HCT116 (cell line): ENCODE data around the gene HCRTR1. TPM values are rescaled to one million over a fixed set of nuclear protein-coding genes. Genes with fewer than 3 reads are reported as not detected.

Source experiments
- ATAC-seq: fragments of 200-7000 bp; cut with Tn5 transposase; 2 replicates; pipeline ENCODE4 v1.9.1; 2020; ENCODE audit warnings: mild to moderate bottlenecking, moderate library complexity
- BruUV-seq: library from RNA; stranded (reverse); fragments of 400-500 nt; replicated peaks from 2 replicates; lab custom pipeline; 2021; lab: Mats Ljungman, UMichigan
- CTCF ChIA-PET: fragments of 300-600 bp; sonication (Branson Sonifier 250); formaldehyde crosslinking; loops from one replicate; lab custom pipeline; 2021; ENCODE audit warnings: antibody characterized with exemption; lab: Charles Lee
- POLR2A ChIA-PET: fragments of 300-600, 350-600 bp; sonication (Branson Sonifier 250); formaldehyde crosslinking; loops from one replicate; lab custom pipeline; 2021; ENCODE audit warnings: antibody characterized with exemption; lab: Charles Lee
- RAD21 ChIA-PET, 2 experiments: fragments of 300-600 bp; sonication (Branson Sonifier 250); formaldehyde crosslinking; loops; one replicate each; lab custom pipeline; 2023; ENCODE audit warnings: low total read pairs in 2 of 2; ENCODE audit not compliant: uncharacterized antibody in 2 of 2, unreplicated experiment in 2 of 2, low non-redundant PET in 1 of 2; lab: Charles Lee
- DNase-seq: peaks from one replicate; pipeline ENCODE4 v3.0.0-alpha.2; 2010; ENCODE audit warnings: low read depth, low spot score
- H2AFZ ChIP-seq: fragments of 200-600 bp; shearing (Covaris generic), sonication (generic); 2 replicates; pipeline ENCODE4 v1.6.1; 2017; ENCODE audit warnings: low read depth, mixed run types, mixed read lengths, antibody characterized with exemption, low read length; ENCODE audit not compliant: poor library complexity, severe bottlenecking
- H3K27ac ChIP-seq: 2 replicates; pipeline ENCODE4 v1.5.1; 2012; ENCODE audit warnings: low read depth, low read length
- H3K27me3 ChIP-seq: fragments of 200-600 bp; sonication (generic); 2 replicates; pipeline ENCODE4 v1.6.1; 2016; ENCODE audit warnings: mixed run types, low read length, mixed read lengths; ENCODE audit not compliant: insufficient read depth
- H3K36me3 ChIP-seq, 2 experiments: fragments of 200-500 bp in 1 of 2; fragments of 200-600 bp in 1 of 2; sonication (Bioruptor generic) in 1 of 2; sonication (generic) in 1 of 2; 2 replicates each; pipeline versions ENCODE4 v1.5.1 to v1.6.1; 2014 to 2016; ENCODE audit warnings: low read length in 2 of 2, inconsistent platforms in 1 of 2, mixed read lengths in 1 of 2, mixed run types in 1 of 2; ENCODE audit not compliant: insufficient read depth in 2 of 2, control insufficient read depth in 1 of 2
- H3K4me1 ChIP-seq, 2 experiments: fragments of 200-600 bp in 1 of 2; sonication (generic) in 1 of 2; 2 replicates each; pipeline versions ENCODE4 v1.5.1 to v1.6.1; 2012 to 2017; ENCODE audit warnings: low read length in 2 of 2, inconsistent platforms in 1 of 2, mild to moderate bottlenecking in 1 of 2, mixed read lengths in 1 of 2, mixed run types in 1 of 2, moderate library complexity in 1 of 2; ENCODE audit not compliant: insufficient read depth in 2 of 2, control insufficient read depth in 1 of 2
- H3K4me2 ChIP-seq: fragments of 200-600 bp; sonication (generic); 2 replicates; pipeline ENCODE4 v1.6.1; 2017; ENCODE audit warnings: mixed run types, low read length, mixed read lengths
- H3K4me3 ChIP-seq, 2 experiments: fragments of 200-600 bp in 1 of 2; sonication (generic) in 1 of 2; replicated peaks in 1 of 2; 2 replicates each; pipeline ENCODE4 v1.5.1; 2011 to 2016; ENCODE audit warnings: low read length in 2 of 2, control low read depth in 1 of 2, low read depth in 1 of 2, mild to moderate bottlenecking in 1 of 2, mixed read lengths in 1 of 2, mixed run types in 1 of 2
- H3K79me2 ChIP-seq: fragments of 200-600 bp; sonication (generic); 2 replicates; pipeline ENCODE4 v1.6.1; 2017; ENCODE audit warnings: mild to moderate bottlenecking, mixed run types, low read length, moderate library complexity, mixed read lengths; ENCODE audit not compliant: insufficient read depth
- H3K9ac ChIP-seq: fragments of 200-600 bp; sonication (generic); 2 replicates; pipeline ENCODE4 v1.6.1; 2016; ENCODE audit warnings: low read length, mixed read lengths
- H3K9me2 ChIP-seq: fragments of 200-600 bp; sonication (generic), shearing (Covaris generic); 2 replicates; pipeline ENCODE4 v1.6.1; 2017; ENCODE audit warnings: mixed run types, mild to moderate bottlenecking, moderate library complexity; ENCODE audit not compliant: insufficient read depth
- H3K9me3 ChIP-seq, 2 experiments: fragments of 200-500 bp in 1 of 2; fragments of 200-600 bp in 1 of 2; sonication (Bioruptor generic) in 1 of 2; sonication (generic) in 1 of 2; 2 replicates each; pipeline ENCODE4 v1.6.1; 2014 to 2017; ENCODE audit warnings: low read length in 2 of 2, mixed read lengths in 2 of 2, inconsistent platforms in 1 of 2, low read depth in 1 of 2, mild to moderate bottlenecking in 1 of 2, mixed run types in 1 of 2, moderate library complexity in 1 of 2; ENCODE audit not compliant: control insufficient read depth in 1 of 2, insufficient read depth in 1 of 2
- H4K20me1 ChIP-seq: fragments of 200-600 bp; sonication (generic), shearing (Covaris generic); 2 replicates; pipeline ENCODE4 v1.6.1; 2017; ENCODE audit warnings: mixed run types, mild to moderate bottlenecking, moderate library complexity; ENCODE audit not compliant: insufficient read depth
- ATF3 ChIP-seq: IDR thresholded peaks from 2 replicates; pipeline ENCODE4 v1.6.1; 2012
- CTCF ChIP-seq, 3 experiments: fragments of 200-600 bp in 1 of 3; sonication (generic) in 1 of 3; IDR thresholded peaks in 2 of 3; conservative IDR thresholded peaks in 1 of 3; 2 replicates each; pipeline ENCODE4 v1.5.1; 2012 to 2017; ENCODE audit warnings: low read depth in 2 of 3, low read length in 2 of 3, antibody characterized with exemption in 1 of 3, borderline replicate concordance in 1 of 3, control low read depth in 1 of 3, mild to moderate bottlenecking in 1 of 3, mixed read lengths in 1 of 3, mixed run types in 1 of 3, moderate library complexity in 1 of 3; ENCODE audit not compliant: insufficient read depth in 1 of 3
- ELF1 ChIP-seq: IDR thresholded peaks from 2 replicates; pipeline ENCODE4 v1.6.1; 2012; ENCODE audit warnings: low read depth, borderline replicate concordance
- EZH2 ChIP-seq: fragments of 200-600 bp; sonication (generic); IDR thresholded peaks from 2 replicates; pipeline ENCODE4 v1.6.1; 2017; ENCODE audit warnings: antibody characterized with exemption, mixed run types
- EZH2phosphoT487 ChIP-seq: fragments of 200-600 bp; IDR thresholded peaks from 2 replicates; pipeline ENCODE4 v1.6.1; 2018; ENCODE audit warnings: antibody characterized with exemption, borderline replicate concordance
- FOSL1 ChIP-seq: IDR thresholded peaks from 2 replicates; pipeline ENCODE4 v1.6.1; 2012; ENCODE audit warnings: low read depth
- POLR2A ChIP-seq: IDR thresholded peaks from 2 replicates; pipeline ENCODE4 v1.7.0; 2011; ENCODE audit warnings: borderline replicate concordance; ENCODE audit not compliant: insufficient read depth, insufficient read length; ENCODE audit errors: extremely low read depth
- POLR2AphosphoS5 ChIP-seq: IDR thresholded peaks from 2 replicates; pipeline ENCODE4 v1.6.1; 2011; ENCODE audit warnings: mild to moderate bottlenecking, low read depth, low read length, moderate library complexity
- RAD21 ChIP-seq: IDR thresholded peaks from 2 replicates; pipeline ENCODE4 v1.6.1; 2012; ENCODE audit warnings: low read depth, mild to moderate bottlenecking
- REST ChIP-seq: IDR thresholded peaks from 2 replicates; pipeline ENCODE4 v1.6.1; 2012; ENCODE audit warnings: low read depth
- SIN3A ChIP-seq: IDR thresholded peaks from 2 replicates; pipeline ENCODE4 v1.6.1; 2012; ENCODE audit warnings: low read depth
- SP1 ChIP-seq: IDR thresholded peaks from 2 replicates; pipeline ENCODE4 v1.6.1; 2012; ENCODE audit warnings: low read depth
- TCF7L2 ChIP-seq: IDR thresholded peaks from 2 replicates; pipeline ENCODE4 v1.7.0; 2011; ENCODE audit warnings: borderline replicate concordance, inconsistent platforms; ENCODE audit not compliant: insufficient read depth, insufficient read length; ENCODE audit errors: extremely low read depth
- ZFX ChIP-seq: fragments of 450-650 bp; IDR thresholded peaks from 2 replicates; pipeline ENCODE4 v1.6.1; 2017
- ZNF274 ChIP-seq: fragments of 200-500 bp; sonication (Bioruptor generic); IDR thresholded peaks from 2 replicates; pipeline ENCODE4 v1.6.1; 2014; ENCODE audit warnings: mild to moderate bottlenecking, low read depth, low read length, inconsistent platforms
- intact Hi-C: fragments of 100-400 bp; cut with micrococcal nuclease; formaldehyde crosslinking; loops from 2 replicates; pipeline ENCODE4 v1.10.0; 2022
- total RNA-seq: library from RNA; stranded (reverse); gene quantifications from one replicate; pipeline ENCODE4 v1.2.1, GENCODE V29; 2021; ENCODE audit not compliant: unreplicated experiment

HCRTR1 gene
- total RNA-seq, 1 experiment from 2014 or later = not detected

- no peaks in the 10 kb centered on the region for H4K20me1 ChIP-seq
- peaks cover 18 to 21% of the 10 kb centered on the region in 2 experiments for H3K4me1 ChIP-seq
- H3K9me2 ChIP-seq = no peaks in the 10 kb centered on the region
- H3K27ac ChIP-seq = no peak overlapping the region
- intact Hi-C loops = no loop called here
- no peaks in the 10 kb centered on the region for H3K27me3 ChIP-seq
- RAD21 ChIA-PET = no interaction called here
- CTCF ChIA-PET = interaction anchor here (1.4 kb wide), 1 partner anchor 47 kb away, joined by 4 read pairs; no protein-coding TSS in a partner anchor
- DNase-seq (no peak), ATAC-seq (no peak)
- no peak overlapping the region for H2AFZ ChIP-seq
- H3K4me2 ChIP-seq = no peak overlapping the region
- no TSS peak for BruUV-seq
- no peaks in the 10 kb centered on the region for H3K79me2 ChIP-seq
- POLR2A ChIA-PET = no interaction called here
- H3K9ac ChIP-seq = no peak overlapping the region
- H3K36me3 ChIP-seq = no peaks in the 10 kb centered on the region
- no peaks in the 10 kb centered on the region for H3K9me3 ChIP-seq
- no peak overlapping the region for H3K4me3 ChIP-seq
- TF ChIP-seq RAD21 (no peak), FOSL1 (no peak), POLR2A (no peak), ATF3 (no peak), ZFX (no peak), EZH2 (no peak), SP1 (no peak), EZH2phosphoT487 (no peak), TCF7L2 (no peak), POLR2AphosphoS5 (no peak), ZNF274 (no peak), CTCF (IDR thresholded peaks at IDR 0.05 in 2 of 3, conservative IDR thresholded peaks at IDR 0.05 in 1 of 3; ENCODE audit: borderline replicate concordance in 1 of 3, insufficient read depth in 1 of 3, low read depth in 2 of 3, low read length in 2 of 3) (no peak), SIN3A (no peak), REST (no peak), ELF1 (no peak)
Measured at GRCh38 chr1:31595836-31596736, 21.4 kb upstream of the HCRTR1 start.
